HEK293 (cell line): ENCODE measurements around the gene TRIM9.
A peak's percentile ranks its signal among the peaks of the same experiment; 100 is the strongest.

Source experiments
- GLIS2 ChIP-seq: fragments of 450-650 bp; formaldehyde crosslinking; IDR thresholded peaks from 2 replicates; pipeline ENCODE4 v1.5.1; 2016; ENCODE audit warnings: missing biosample characterization, missing genetic modification characterization
- INSM2 ChIP-seq: fragments of 450-650 bp; formaldehyde crosslinking; IDR thresholded peaks from 2 replicates; pipeline ENCODE4 v1.5.1; 2016; ENCODE audit warnings: missing biosample characterization, missing genetic modification characterization
- KLF10 ChIP-seq: fragments of 450-650 bp; IDR thresholded peaks from 2 replicates; pipeline ENCODE4 v1.5.1; 2018; ENCODE audit warnings: missing biosample characterization, mild to moderate bottlenecking, missing genetic modification characterization
- MEIS1 ChIP-seq: sonication (generic); formaldehyde crosslinking; IDR thresholded peaks from 2 replicates; pipeline ENCODE4 v1.8.1; 2022; ENCODE audit warnings: missing genetic modification reagents, mild to moderate bottlenecking, borderline replicate concordance
- OVOL3 ChIP-seq: fragments of 450-650 bp; formaldehyde crosslinking; IDR thresholded peaks from 2 replicates; pipeline ENCODE4 v1.5.1; 2016; ENCODE audit warnings: missing biosample characterization, missing genetic modification characterization
- SALL2 ChIP-seq: fragments of 450-650 bp; formaldehyde crosslinking; IDR thresholded peaks from 2 replicates; pipeline ENCODE4 v1.5.0; 2017; ENCODE audit warnings: missing biosample characterization, mild to moderate bottlenecking, missing genetic modification characterization, borderline replicate concordance
- TSHZ1 ChIP-seq: fragments of 450-650 bp; formaldehyde crosslinking; IDR thresholded peaks from 2 replicates; pipeline ENCODE4 v1.5.1; 2016; ENCODE audit warnings: missing biosample characterization, missing genetic modification characterization, borderline replicate concordance
- WT1 ChIP-seq: fragments of 450-650 bp; formaldehyde crosslinking; IDR thresholded peaks from 2 replicates; pipeline ENCODE4 v1.5.1; 2016; ENCODE audit warnings: missing biosample characterization, missing genetic modification characterization
- YY2 ChIP-seq: fragments of 450-650 bp; formaldehyde crosslinking; IDR thresholded peaks from 2 replicates; pipeline ENCODE4 v1.5.1; 2016; ENCODE audit warnings: missing biosample characterization, missing genetic modification characterization
- ZBTB10 ChIP-seq: fragments of 450-650 bp; formaldehyde crosslinking; IDR thresholded peaks from 2 replicates; pipeline ENCODE4 v1.5.1; 2016; ENCODE audit warnings: missing biosample characterization, missing genetic modification characterization
- ZEB2 ChIP-seq: fragments of 450-650 bp; formaldehyde crosslinking; IDR thresholded peaks from 2 replicates; pipeline ENCODE4 v1.5.1; 2016; ENCODE audit warnings: missing biosample characterization, missing genetic modification characterization
- ZFP37 ChIP-seq: fragments of 450-650 bp; formaldehyde crosslinking; IDR thresholded peaks from 2 replicates; pipeline ENCODE4 v1.5.1; 2016; ENCODE audit warnings: missing biosample characterization, missing genetic modification characterization
- ZNF157 ChIP-seq: fragments of 450-650 bp; formaldehyde crosslinking; IDR thresholded peaks from 2 replicates; pipeline ENCODE4 v1.5.1; 2016; ENCODE audit warnings: missing biosample characterization, missing genetic modification characterization
- ZNF169 ChIP-seq: fragments of 450-650 bp; formaldehyde crosslinking; IDR thresholded peaks from 2 replicates; pipeline ENCODE4 v1.5.1; 2016; ENCODE audit warnings: missing biosample characterization, missing genetic modification characterization
- ZNF202 ChIP-seq: fragments of 450-650 bp; formaldehyde crosslinking; IDR thresholded peaks from 2 replicates; pipeline ENCODE4 v1.5.1; 2016; ENCODE audit warnings: missing biosample characterization, missing genetic modification characterization, borderline replicate concordance
- ZNF292 ChIP-seq: fragments of 450-650 bp; formaldehyde crosslinking; IDR thresholded peaks from 2 replicates; pipeline ENCODE4 v1.5.1; 2016; ENCODE audit warnings: low read depth, missing biosample characterization, missing genetic modification characterization, borderline replicate concordance
- ZNF423 ChIP-seq: fragments of 450-650 bp; formaldehyde crosslinking; IDR thresholded peaks from 2 replicates; pipeline ENCODE4 v1.5.1; 2016; ENCODE audit warnings: missing biosample characterization, missing genetic modification characterization
- ZNF48 ChIP-seq: fragments of 450-650 bp; formaldehyde crosslinking; IDR thresholded peaks from 2 replicates; pipeline ENCODE4 v1.5.1; 2016; ENCODE audit warnings: missing biosample characterization, missing genetic modification characterization
- ZNF529 ChIP-seq: fragments of 450-650 bp; formaldehyde crosslinking; IDR thresholded peaks from 2 replicates; pipeline ENCODE4 v1.5.1; 2017; ENCODE audit warnings: missing genetic modification characterization, missing biosample characterization; ENCODE audit not compliant: insufficient replicate concordance
- ZNF549 ChIP-seq: fragments of 450-650 bp; IDR thresholded peaks from 2 replicates; pipeline ENCODE4 v1.5.1; 2018; ENCODE audit warnings: missing biosample characterization, missing genetic modification characterization, mild to moderate bottlenecking, inconsistent platforms, moderate library complexity
- ZNF555 ChIP-seq: fragments of 450-650 bp; formaldehyde crosslinking; conservative IDR thresholded peaks from 2 replicates; pipeline ENCODE4 v1.5.1; 2017; ENCODE audit warnings: missing biosample characterization, mild to moderate bottlenecking, missing genetic modification characterization, inconsistent platforms
- ZNF629 ChIP-seq: fragments of 450-650 bp; formaldehyde crosslinking; IDR thresholded peaks from 2 replicates; pipeline ENCODE4 v1.5.1; 2017; ENCODE audit warnings: missing biosample characterization, missing genetic modification characterization
- ZNF704 ChIP-seq: fragments of 450-650 bp; formaldehyde crosslinking; IDR thresholded peaks from 2 replicates; pipeline ENCODE4 v1.5.1; 2016; ENCODE audit warnings: missing biosample characterization, missing genetic modification characterization
- ZNF707 ChIP-seq: fragments of 450-650 bp; formaldehyde crosslinking; IDR thresholded peaks from 2 replicates; pipeline ENCODE4 v1.5.1; 2016; ENCODE audit warnings: missing biosample characterization, missing genetic modification characterization
- ZNF776 ChIP-seq: fragments of 450-650 bp; formaldehyde crosslinking; IDR thresholded peaks from 2 replicates; pipeline ENCODE4 v1.5.0; 2017; ENCODE audit warnings: missing biosample characterization, missing genetic modification characterization, borderline replicate concordance
- ZNF792 ChIP-seq: fragments of 450-650 bp; formaldehyde crosslinking; IDR thresholded peaks from 2 replicates; pipeline ENCODE4 v1.5.1; 2016; ENCODE audit warnings: missing biosample characterization, missing genetic modification characterization
- ZNF843 ChIP-seq: fragments of 450-650 bp; formaldehyde crosslinking; IDR thresholded peaks from 2 replicates; pipeline ENCODE4 v1.5.1; 2016; ENCODE audit warnings: missing biosample characterization, missing genetic modification characterization
- ZSCAN5A ChIP-seq: fragments of 450-650 bp; formaldehyde crosslinking; IDR thresholded peaks from 2 replicates; pipeline ENCODE4 v1.5.1; 2016; ENCODE audit warnings: missing biosample characterization, missing genetic modification characterization
- ZXDB ChIP-seq: fragments of 450-650 bp; formaldehyde crosslinking; IDR thresholded peaks from 2 replicates; pipeline ENCODE4 v1.5.1; 2016; ENCODE audit warnings: missing biosample characterization, missing genetic modification characterization

TRIM9 gene

GRCh38 chr14:50944647-50945413 is 150.1 kb downstream of the TRIM9 start (continued):
- no peak for TF ChIP-seq ZNF704 (tag by site-specific recombination)
- TF ChIP-seq ZXDB = peak; percentile 55; the same call in 1 of the 2 replicates
- no peak for TF ChIP-seq OVOL3 (tag by site-specific recombination)
- no peak for TF ChIP-seq TSHZ1 (tag by site-specific recombination)
- no peak for TF ChIP-seq ZBTB10 (tag by site-specific recombination)
- TF ChIP-seq ZEB2 = peak; percentile 5; the same call in 1 of the 2 replicates
- TF ChIP-seq ZNF423 (tag by site-specific recombination) = no peak
- TF ChIP-seq ZNF202 (tag by site-specific recombination) = no peak
- TF ChIP-seq KLF10 (tag by site-specific recombination) = peak; percentile 10
- no peak for TF ChIP-seq ZNF776 (tag by site-specific recombination)
- TF ChIP-seq ZNF792 = no peak
- TF ChIP-seq GLIS2 (tag by site-specific recombination) = no peak
- no peak for TF ChIP-seq ZNF48
- TF ChIP-seq INSM2 = no peak
- no peak for TF ChIP-seq SALL2 (tag by site-specific recombination)
- no peak for TF ChIP-seq ZNF843 (tag by site-specific recombination)
- TF ChIP-seq ZNF549 (tag by site-specific recombination) = no peak
- TF ChIP-seq ZNF555 (tag by site-specific recombination) = no peak
- TF ChIP-seq YY2 = peak; percentile 10; the same call in 1 of the 2 replicates
- TF ChIP-seq ZNF169 (tag by site-specific recombination) = no peak
- TF ChIP-seq ZFP37 (tag by site-specific recombination) = no peak
- TF ChIP-seq ZNF292 (tag by site-specific recombination) = no peak
- TF ChIP-seq ZNF629 (tag by site-specific recombination) = no peak
- no peak; the same call in 1 of the 2 replicates for TF ChIP-seq WT1 (tag by site-specific recombination)
- TF ChIP-seq ZNF529 (tag by site-specific recombination) = no peak
- no peak for TF ChIP-seq MEIS1
- TF ChIP-seq ZSCAN5A (tag by site-specific recombination) = no peak
- no peak for TF ChIP-seq ZNF157 (tag by site-specific recombination)
- TF ChIP-seq ZNF707 = no peak
